NCI-H82 (cell line): ENCODE results near the gene ILF2.
"Not testable (repeated sequence)": the region's sequence is repeated elsewhere in the genome, so short reads cannot be mapped to it uniquely, and the experiment has no call there.

Experiments
- DNase-seq: peaks from one replicate; lab custom pipeline; 2025; lab: John Stamatoyannopoulos, UW

Gene ILF2

GRCh38 chr1:153679337-153680119 is 8.7 kb upstream of the ILF2 start:
- DNase-seq: peak; percentile 58

GRCh38 chr1:153678519-153679336 is 7.9 kb upstream of the ILF2 start, which contains the start of gene NPR1:
Gene NPR1 (plus strand): TSS chr1:153678688. CDS start chr1:153679109, 421 bp downstream.
- DNase-seq: peak; percentile 54

- peak; percentile 83 for DNase-seq
These were observed 7.1 kb upstream of the ILF2 start for GRCh38 chr1:153677718-153678518.

- no peak for DNase-seq
These were observed 2.7 kb upstream of the ILF2 start for GRCh38 chr1:153673511-153673910.

GRCh38 chr1:153671628-153672353 is 998 bp upstream of the ILF2 start:
- peak; percentile 75 for DNase-seq

- DNase-seq: peak; percentile 48
These were observed 435 bp downstream of the ILF2 start for GRCh38 chr1:153670257-153670858.

GRCh38 chr1:153669606-153670005 is 1.2 kb downstream of the ILF2 start:
- no peak for DNase-seq

GRCh38 chr1:153668672-153669071 is 2.1 kb downstream of the ILF2 start:
- DNase-seq: not testable (repeated sequence)

GRCh38 chr1:153667439-153667838 is 3.4 kb downstream of the ILF2 start:
- no peak for DNase-seq

- DNase-seq: no peak
These were observed 7.6 kb downstream of the ILF2 start for GRCh38 chr1:153663211-153663610.

- DNase-seq: no peak
These were observed 8.5 kb downstream of the ILF2 start for GRCh38 chr1:153662269-153662668.

- DNase-seq: peak; percentile 37
These were observed 9.6 kb downstream of the ILF2 start for GRCh38 chr1:153661111-153661708.

GRCh38 chr1:153659656-153660055 is 11.1 kb downstream of the ILF2 start:
- no peak for DNase-seq

- peak; percentile 45 for DNase-seq
These were observed 11.6 kb downstream of the ILF2 start for GRCh38 chr1:153659175-153659534.

- peak; percentile 95 for DNase-seq
These were observed 12.2 kb downstream of the ILF2 start, which contains the start of gene SNAPIN for GRCh38 chr1:153658400-153659174. Gene SNAPIN (plus strand): TSS chr1:153658703. CDS start chr1:153658744, 41 bp downstream.

GRCh38 chr1:153655333-153655732 is 15.5 kb downstream of the ILF2 start:
- DNase-seq: no peak

- no peak for DNase-seq
These were observed 17.8 kb downstream of the ILF2 start for GRCh38 chr1:153652805-153653500.

GRCh38 chr1:153651771-153652170 is 19.0 kb downstream of the ILF2 start:
- DNase-seq: no peak

GRCh38 chr1:153649863-153650235 is 20.9 kb downstream of the ILF2 start:
- DNase-seq: no peak
